ENCODE data around the gene MKX. TPM values are rescaled to one million over a fixed set of nuclear protein-coding genes. Genes with fewer than 3 reads are reported as not detected.

The MKX gene
- total and polyA plus RNA-seq, 7 donors = 0.01 to 0.24 (median 0.07) TPM; not detected in 1

DNA sequence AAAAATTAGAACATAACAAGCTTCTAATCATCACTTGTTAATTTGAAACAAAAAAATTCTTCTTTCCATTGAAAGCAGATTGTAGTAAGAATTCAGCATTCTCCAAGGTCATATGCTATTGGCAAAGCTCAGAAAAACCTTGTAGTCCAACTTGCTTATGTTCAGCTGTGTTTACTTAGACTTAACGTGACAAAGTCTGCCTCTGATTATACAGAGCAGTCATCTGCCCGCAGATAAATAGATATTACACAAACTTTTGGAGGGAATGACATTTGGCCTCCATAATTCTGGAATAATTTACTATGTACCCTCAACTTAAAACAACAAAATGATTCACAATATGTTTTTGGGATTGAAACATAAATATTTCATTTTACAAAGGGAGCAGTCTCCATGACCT is 45.8 kb downstream of the MKX start:
- TF ChIP-seq, protein P1, sequence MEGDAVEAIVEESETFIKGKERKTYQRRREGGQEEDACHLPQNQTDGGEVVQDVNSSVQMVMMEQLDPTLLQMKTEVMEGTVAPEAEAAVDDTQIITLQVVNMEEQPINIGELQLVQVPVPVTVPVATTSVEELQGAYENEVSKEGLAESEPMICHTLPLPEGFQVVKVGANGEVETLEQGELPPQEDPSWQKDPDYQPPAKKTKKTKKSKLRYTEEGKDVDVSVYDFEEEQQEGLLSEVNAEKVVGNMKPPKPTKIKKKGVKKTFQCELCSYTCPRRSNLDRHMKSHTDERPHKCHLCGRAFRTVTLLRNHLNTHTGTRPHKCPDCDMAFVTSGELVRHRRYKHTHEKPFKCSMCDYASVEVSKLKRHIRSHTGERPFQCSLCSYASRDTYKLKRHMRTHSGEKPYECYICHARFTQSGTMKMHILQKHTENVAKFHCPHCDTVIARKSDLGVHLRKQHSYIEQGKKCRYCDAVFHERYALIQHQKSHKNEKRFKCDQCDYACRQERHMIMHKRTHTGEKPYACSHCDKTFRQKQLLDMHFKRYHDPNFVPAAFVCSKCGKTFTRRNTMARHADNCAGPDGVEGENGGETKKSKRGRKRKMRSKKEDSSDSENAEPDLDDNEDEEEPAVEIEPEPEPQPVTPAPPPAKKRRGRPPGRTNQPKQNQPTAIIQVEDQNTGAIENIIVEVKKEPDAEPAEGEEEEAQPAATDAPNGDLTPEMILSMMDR (IDR thresholded peaks at IDR 0.05) = no peak

DNA sequence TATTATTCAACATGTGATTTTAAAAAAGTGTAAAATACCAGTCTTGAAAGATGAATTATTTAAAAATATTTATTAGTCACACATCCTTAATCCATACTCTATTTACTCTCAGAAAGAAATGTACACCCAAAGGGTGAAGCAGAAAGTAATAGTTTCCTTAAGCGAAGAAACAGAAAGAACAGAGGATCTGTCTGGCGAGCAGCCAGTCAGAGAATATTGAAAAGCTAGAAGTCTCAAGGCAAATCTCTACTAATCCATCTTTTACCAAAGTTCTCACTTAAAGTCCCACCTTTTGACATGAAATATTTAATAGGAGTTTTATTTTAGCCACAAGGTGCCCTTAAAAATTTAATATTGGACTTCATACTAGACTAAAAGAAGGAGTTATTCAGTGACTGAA is 46.7 kb downstream of the MKX start:
- H3K27ac ChIP-seq = no peak overlapping the region
- H3K27me3 ChIP-seq (ENCODE audit: insufficient read depth in 3 of 3, low read length in 2 of 3) = no peaks in the 10 kb centered on the region
- no peaks in the 10 kb centered on the region for H3K4me1 ChIP-seq
- intact Hi-C loops (cut with DNase I) = no loop called here
- H3K36me3 ChIP-seq (ENCODE audit: insufficient read depth in 1 of 2, low read depth in 1 of 2) = no peaks in the 10 kb centered on the region
- no peak overlapping the region for H3K4me3 ChIP-seq
- WGBS, 3 donors = 89 to 94% (median 93%) methylated on average over 2 of the region's 2 CpGs
- ATAC-seq (no peak), DNase-seq (no peak)
- H3K9me3 ChIP-seq = no peaks in the 10 kb centered on the region
- TF ChIP-seq, protein P1 (IDR thresholded peaks at IDR 0.05) = no peak

More for the DNA sequence above, 45.8 kb downstream of the MKX start:
- H3K4me1 ChIP-seq = no peaks in the 10 kb centered on the region
- no peaks in the 10 kb centered on the region for H3K9me3 ChIP-seq
- no peaks in the 10 kb centered on the region for H3K36me3 ChIP-seq (ENCODE audit: insufficient read depth in 1 of 2, low read depth in 1 of 2)
- no peak for DNase-seq
- intact Hi-C loops (cut with DNase I) = no loop called here
- WGBS, 3 donors = 32 to 60% (median 37%) methylated on average over 2 of the region's 2 CpGs
- H3K4me3 ChIP-seq = no peak overlapping the region
- H3K27ac ChIP-seq = no peak overlapping the region
- ATAC-seq = no peak
- no peaks in the 10 kb centered on the region for H3K27me3 ChIP-seq (ENCODE audit: insufficient read depth in 3 of 3, low read length in 2 of 3)

DNA sequence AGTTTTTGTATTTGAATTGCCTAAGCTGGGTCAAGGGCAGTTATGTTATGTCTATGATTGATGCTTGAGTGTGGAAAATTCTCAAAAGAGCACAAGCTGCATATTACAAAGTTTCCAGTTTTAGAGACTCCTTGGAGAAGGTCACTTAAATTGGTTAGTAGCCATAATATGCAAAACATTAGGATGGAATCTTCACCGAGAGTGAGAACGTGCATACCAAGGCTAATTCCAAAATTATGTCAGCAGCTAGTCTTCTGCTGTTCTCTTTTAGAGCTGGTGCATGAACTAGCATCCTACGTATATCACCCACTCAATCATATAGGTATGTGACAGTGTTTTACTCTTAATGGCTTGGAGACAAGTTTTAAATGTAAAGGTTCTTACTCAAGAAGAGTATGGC is 49.2 kb downstream of the MKX start:
- ATAC-seq = no peak
- H3K9me3 ChIP-seq = no peaks in the 10 kb centered on the region
- H3K27ac ChIP-seq = no peak overlapping the region
- H3K4me1 ChIP-seq = no peaks in the 10 kb centered on the region
- TF ChIP-seq, protein P1 (IDR thresholded peaks at IDR 0.05) = no peak
- H3K36me3 ChIP-seq (ENCODE audit: insufficient read depth in 1 of 2, low read depth in 1 of 2) = no peaks in the 10 kb centered on the region
- H3K27me3 ChIP-seq (ENCODE audit: insufficient read depth in 3 of 3, low read length in 2 of 3) = no peaks in the 10 kb centered on the region
- H3K4me3 ChIP-seq = no peak overlapping the region
- 54 to 60% (median 59%) methylated on average over 3 of the region's 3 CpGs for WGBS, 3 donors
- DNase-seq = no peak
- intact Hi-C loops (cut with DNase I) = no loop called here

DNA sequence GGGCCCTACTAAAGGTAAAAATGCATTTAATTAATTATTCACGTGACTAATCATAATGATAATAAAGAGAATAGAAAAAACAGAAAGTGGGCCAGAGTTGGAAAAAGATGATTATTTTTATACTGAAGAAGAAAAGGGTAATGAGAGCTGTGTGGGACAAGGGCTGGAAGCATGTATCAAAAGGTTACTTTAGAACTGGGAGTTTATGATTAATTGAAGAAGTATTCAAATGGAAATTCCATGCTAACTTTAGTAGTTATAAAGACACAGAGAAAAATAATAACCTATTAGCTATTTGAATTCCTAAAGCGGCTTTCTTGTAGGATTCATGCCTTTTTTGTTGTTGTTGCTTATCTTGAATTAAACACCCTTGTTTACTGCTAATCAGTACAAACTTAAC is 49.9 kb downstream of the MKX start:
- H3K4me1 ChIP-seq = no peaks in the 10 kb centered on the region
- no peak overlapping the region for H3K27ac ChIP-seq
- no peaks in the 10 kb centered on the region for H3K36me3 ChIP-seq (ENCODE audit: insufficient read depth in 1 of 2, low read depth in 1 of 2)
- no peaks in the 10 kb centered on the region for H3K9me3 ChIP-seq
- no peaks in the 10 kb centered on the region for H3K27me3 ChIP-seq (ENCODE audit: insufficient read depth in 3 of 3, low read length in 2 of 3)
- intact Hi-C loops (cut with DNase I) = no loop called here
- no peak for ATAC-seq
- H3K4me3 ChIP-seq = no peak overlapping the region
- DNase-seq = no peak
- WGBS, 3 donors = 90 to 92% (median 92%) methylated on average over 2 of the region's 2 CpGs
- TF ChIP-seq, protein P1 (IDR thresholded peaks at IDR 0.05) = no peak

DNA sequence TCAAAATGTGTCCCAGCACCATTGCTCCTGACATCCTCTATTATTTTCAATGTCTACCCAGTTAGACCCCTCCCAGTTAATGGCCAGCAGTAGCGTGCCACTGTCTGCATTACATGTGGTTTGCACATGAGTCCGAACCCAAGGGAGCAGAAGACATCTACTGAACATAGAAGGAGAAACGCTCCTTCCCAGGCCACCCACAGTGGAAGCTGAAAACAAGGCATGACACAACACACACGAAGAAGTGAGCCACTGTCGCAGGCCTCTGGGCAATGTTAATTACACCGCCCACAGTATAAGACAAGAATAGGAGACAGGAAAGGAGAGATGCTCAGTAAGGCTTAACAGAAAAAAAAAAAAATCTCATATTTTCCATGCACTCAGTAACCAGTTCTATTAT is 50.5 kb downstream of the MKX start:
- no peak for ATAC-seq
- H3K27ac ChIP-seq = no peak overlapping the region
- intact Hi-C loops (cut with DNase I) = no loop called here
- DNase-seq = no peak
- H3K9me3 ChIP-seq = no peaks in the 10 kb centered on the region
- H3K27me3 ChIP-seq (ENCODE audit: insufficient read depth in 3 of 3, low read length in 2 of 3) = no peaks in the 10 kb centered on the region
- H3K4me1 ChIP-seq = no peaks in the 10 kb centered on the region
- TF ChIP-seq, protein P1 (IDR thresholded peaks at IDR 0.05) = no peak
- H3K36me3 ChIP-seq (ENCODE audit: insufficient read depth in 1 of 2, low read depth in 1 of 2) = no peaks in the 10 kb centered on the region
- H3K4me3 ChIP-seq = no peak overlapping the region
- WGBS, 3 donors = 80 to 91% (median 88%) methylated on average over 6 of the region's 6 CpGs
